Measurements from ENCODE around the gene CREB3L1.

DNA sequence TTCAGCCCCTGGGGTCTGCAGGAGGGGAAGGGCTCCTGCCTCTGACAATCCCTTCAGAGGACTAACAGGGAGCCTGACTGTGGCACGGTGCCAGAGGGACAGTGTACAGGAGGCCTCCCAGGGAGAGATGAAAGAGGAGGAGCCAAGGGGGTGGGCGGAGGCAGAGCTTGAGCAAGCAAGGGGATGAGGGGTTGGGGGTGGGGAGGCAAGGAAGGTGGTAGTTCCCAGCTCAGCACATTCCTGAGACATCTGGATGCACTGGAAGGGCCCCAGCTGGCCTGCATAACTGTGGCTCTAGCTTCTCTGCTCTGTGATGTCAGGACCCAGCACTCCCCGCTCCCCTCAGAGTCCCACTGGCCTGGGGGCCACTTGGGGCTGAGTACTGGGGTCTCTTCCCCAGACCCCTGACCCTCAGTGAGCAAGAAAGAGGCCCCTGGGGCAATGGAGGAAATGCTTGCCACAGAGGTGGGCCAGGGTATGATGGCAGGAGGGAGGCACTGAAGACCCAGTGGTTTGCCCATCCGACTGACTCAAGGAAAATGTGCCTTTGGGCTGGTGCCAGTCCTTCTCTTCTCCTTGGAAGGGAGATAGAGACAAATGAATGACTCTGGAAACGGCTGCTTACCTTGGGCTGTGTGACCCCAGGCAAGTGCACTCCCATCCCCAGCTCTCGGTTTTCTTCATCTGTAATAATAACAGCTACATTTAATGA lies 13.3 kb downstream of the CREB3L1 start:
- TF ChIP-seq, protein P1, sequence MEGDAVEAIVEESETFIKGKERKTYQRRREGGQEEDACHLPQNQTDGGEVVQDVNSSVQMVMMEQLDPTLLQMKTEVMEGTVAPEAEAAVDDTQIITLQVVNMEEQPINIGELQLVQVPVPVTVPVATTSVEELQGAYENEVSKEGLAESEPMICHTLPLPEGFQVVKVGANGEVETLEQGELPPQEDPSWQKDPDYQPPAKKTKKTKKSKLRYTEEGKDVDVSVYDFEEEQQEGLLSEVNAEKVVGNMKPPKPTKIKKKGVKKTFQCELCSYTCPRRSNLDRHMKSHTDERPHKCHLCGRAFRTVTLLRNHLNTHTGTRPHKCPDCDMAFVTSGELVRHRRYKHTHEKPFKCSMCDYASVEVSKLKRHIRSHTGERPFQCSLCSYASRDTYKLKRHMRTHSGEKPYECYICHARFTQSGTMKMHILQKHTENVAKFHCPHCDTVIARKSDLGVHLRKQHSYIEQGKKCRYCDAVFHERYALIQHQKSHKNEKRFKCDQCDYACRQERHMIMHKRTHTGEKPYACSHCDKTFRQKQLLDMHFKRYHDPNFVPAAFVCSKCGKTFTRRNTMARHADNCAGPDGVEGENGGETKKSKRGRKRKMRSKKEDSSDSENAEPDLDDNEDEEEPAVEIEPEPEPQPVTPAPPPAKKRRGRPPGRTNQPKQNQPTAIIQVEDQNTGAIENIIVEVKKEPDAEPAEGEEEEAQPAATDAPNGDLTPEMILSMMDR (IDR thresholded peaks at IDR 0.05): no peak
- TF ChIP-seq ZFX (IDR thresholded peaks at IDR 0.05; ENCODE audit: borderline replicate concordance): no peak

All from 22Rv1 (cell line).